Caki2 (cell line): ENCODE measurements around the gene NME7. TPM values are rescaled to one million over a fixed set of nuclear protein-coding genes. Genes with fewer than 3 reads are reported as not detected.
"Not testable (repeated sequence)": the region's sequence is repeated elsewhere in the genome, so short reads cannot be mapped to it uniquely, and the experiment has no call there.

ENCODE experiments used
- DNase-seq: peaks from one replicate; pipeline ENCODE4 v3.0.0-alpha.2; 2015; ENCODE audit warnings: low read depth
- in situ Hi-C: cut with HindIII; loops from 2 replicates; pipeline ENCODE4 v1.10.0; 2016; ENCODE audit warnings: low sequenced_read_pairs, low pct_unique_long_range_greater_than_20kb, mixed read lengths
- total RNA-seq: library from RNA; depleted of rRNA; stranded (reverse); fragments of >200 nt; shearing (Covaris generic); gene quantifications from 2 replicates; pipeline ENCODE4 v1.2.3, GENCODE V29; 2014; ENCODE audit warnings: low replicate concordance

The NME7 gene
- total RNA-seq, 1 experiment from 2014 or later, result 7.8 TPM

- DNase-seq, result no peak
- in situ Hi-C loops, result no loop called here
Measured at GRCh38 chr1:169347688-169348382, 19.8 kb downstream of the NME7 start.

GRCh38 chr1:169346036-169346589 is 21.5 kb downstream of the NME7 start:
- in situ Hi-C loops, result no loop called here
- DNase-seq, result no peak

DNA sequence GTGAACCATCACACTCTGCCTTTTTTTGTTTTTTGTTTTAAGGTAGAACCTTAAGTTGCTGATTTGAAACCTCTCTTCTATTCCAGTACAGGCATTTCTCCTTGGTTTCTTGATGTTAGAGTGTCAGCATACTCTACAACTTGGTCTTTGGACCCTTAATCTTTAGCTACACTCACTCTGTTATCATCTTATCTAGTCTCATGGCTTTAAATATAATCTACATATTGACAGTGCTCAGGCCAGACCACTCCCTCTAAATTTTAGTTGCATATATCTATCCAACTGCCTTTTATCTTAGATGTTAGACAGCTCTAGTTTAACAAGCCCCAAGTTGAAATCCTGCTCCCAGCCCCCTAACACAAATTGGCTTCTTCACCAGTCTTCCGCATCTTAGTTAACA is 22.1 kb downstream of the NME7 start:
- in situ Hi-C loops, result no loop called here

DNA sequence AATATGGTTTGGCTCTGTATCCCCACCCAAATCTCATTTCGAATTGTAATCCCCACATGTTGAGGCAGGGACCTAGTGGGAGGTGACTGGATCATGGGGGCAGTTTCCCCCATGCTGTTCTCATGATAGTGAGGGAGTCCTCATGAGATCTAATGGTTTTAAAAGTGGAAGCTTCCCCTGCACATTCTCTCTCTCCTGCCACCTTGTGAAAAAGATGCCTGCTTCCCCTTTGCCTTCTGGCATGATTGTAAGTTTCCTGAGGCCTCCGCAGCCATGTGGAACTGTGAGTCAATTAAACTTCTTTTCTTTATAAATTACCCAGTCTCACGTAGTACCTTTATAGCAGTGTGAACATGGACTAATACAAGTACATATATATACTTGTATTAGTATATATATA is 25.5 kb downstream of the NME7 start:
- in situ Hi-C loops, DNase-seq: not testable (repeated sequence)

More for the DNA sequence above, 22.1 kb downstream of the NME7 start:
- no peak for DNase-seq

DNA sequence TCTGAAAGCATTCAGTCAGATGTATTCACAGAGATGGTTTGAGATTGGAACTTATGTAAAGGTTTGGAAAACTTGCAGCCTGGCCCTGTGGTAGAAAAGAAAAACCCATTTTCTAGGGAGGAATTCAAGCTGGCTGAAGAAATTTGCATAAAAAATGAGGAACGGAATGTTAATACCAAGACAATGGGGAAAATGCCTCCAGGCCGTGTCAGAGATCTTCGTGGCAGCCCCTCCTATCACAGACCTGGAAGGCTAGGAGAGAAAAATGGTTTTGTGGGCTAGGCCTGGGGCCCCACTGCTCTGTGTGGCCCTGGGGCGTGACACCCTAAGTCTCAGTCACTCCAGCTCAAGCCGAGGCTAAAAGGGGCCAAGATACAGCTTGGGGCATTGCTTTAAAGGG is 26.7 kb downstream of the NME7 start:
- no peak for DNase-seq
- in situ Hi-C loops, result no loop called here

GRCh38 chr1:169339773-169340172 is 27.8 kb downstream of the NME7 start:
- in situ Hi-C loops, result no loop called here
- DNase-seq, result no peak

DNA sequence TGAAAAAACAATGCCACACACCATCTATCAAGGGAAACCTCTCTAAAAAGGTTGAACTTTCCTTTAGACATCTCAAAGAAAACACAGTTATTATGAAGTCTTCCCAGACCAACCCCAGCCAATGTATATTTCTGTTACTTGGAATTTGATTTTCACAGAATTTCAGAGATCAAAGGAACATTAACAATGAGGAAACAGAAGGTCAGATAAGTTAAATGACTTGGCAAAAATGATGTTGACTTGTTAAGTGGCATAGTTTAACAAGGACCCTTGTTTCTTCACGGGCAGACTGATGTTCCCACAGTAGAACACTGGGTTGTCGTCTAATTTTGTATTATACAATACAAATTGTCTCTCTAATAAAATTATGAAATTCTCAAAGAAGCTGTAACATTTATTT is 29.0 kb downstream of the NME7 start:
- no peak for DNase-seq
- in situ Hi-C loops, result no loop called here

GRCh38 chr1:169336947-169337715 is 30.5 kb downstream of the NME7 start:
- DNase-seq, in situ Hi-C loops: not testable (repeated sequence)

GRCh38 chr1:169334727-169335126 is 32.9 kb downstream of the NME7 start:
- in situ Hi-C loops, DNase-seq: not testable (repeated sequence)

- in situ Hi-C loops, result no loop called here
- no peak for DNase-seq
Measured at GRCh38 chr1:169330927-169331326, 36.7 kb downstream of the NME7 start.

- in situ Hi-C loops, result no loop called here
- DNase-seq, result no peak
Measured at GRCh38 chr1:169329383-169329782, 38.2 kb downstream of the NME7 start.

DNA sequence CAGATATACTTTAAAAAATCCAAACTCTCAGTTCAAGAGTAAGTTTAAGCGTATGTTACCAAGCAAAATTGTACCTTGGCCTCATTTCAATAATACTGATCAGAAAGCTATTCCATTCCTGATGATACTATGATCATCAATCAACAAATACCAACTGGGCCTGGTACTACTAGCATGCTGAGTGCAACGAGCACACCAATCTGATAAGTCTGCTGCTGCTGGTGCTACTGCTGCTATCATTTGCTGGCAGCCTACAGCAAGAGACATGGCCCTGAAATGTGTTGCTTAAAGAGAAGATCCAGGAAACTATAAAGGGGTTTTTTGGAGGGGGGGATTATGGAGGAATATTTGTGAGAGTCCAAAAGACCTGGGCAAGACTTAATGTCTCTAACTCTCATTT is 39.7 kb downstream of the NME7 start:
- in situ Hi-C loops, result no loop called here
- DNase-seq, result no peak

- DNase-seq, result peak; percentile 61
- in situ Hi-C loops, result no loop called here
Measured at GRCh38 chr1:169326956-169327268, 40.7 kb downstream of the NME7 start.

DNA sequence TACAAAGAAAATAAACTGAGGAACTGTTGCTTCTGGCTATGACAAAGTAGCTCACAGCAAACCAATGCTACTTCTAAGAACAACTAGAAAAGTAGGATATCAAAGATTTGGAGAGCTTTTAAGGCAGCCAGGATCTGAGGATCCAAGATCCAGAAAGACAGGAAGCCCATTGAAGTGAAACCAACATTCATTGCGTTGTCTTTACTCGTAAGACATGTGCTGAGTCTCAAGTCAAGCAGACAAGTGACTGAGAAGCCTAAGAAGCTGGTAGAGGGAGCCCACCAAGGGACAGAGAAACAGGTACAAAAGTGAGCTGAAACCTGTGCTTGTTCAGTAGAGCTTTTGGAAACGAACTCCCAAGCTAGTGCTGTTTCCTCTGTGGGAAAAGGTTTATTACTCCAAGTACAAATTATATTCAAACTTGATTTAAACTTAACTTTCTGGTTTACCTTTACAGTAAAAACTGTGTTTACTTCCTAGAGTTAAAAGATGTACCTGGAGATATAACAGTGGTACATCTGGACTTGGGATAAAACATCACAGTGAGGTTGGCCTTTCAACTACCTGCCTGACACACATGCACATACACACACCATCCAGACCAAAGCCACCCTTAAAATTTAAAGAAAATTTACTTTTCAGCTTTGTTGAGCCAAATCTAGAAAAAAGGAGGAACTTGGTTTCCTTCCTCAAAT is 41.2 kb downstream of the NME7 start:
- no peak for DNase-seq
- in situ Hi-C loops, result no loop called here

GRCh38 chr1:169325117-169325516 is 42.5 kb downstream of the NME7 start:
- DNase-seq, result no peak
- in situ Hi-C loops, result no loop called here

- in situ Hi-C loops, result no loop called here
- DNase-seq, result no peak
Measured at GRCh38 chr1:169322138-169322537, 45.5 kb downstream of the NME7 start.

GRCh38 chr1:169321539-169321938 is 46.1 kb downstream of the NME7 start:
- DNase-seq, result peak; percentile 9
- in situ Hi-C loops, result no loop called here

DNA sequence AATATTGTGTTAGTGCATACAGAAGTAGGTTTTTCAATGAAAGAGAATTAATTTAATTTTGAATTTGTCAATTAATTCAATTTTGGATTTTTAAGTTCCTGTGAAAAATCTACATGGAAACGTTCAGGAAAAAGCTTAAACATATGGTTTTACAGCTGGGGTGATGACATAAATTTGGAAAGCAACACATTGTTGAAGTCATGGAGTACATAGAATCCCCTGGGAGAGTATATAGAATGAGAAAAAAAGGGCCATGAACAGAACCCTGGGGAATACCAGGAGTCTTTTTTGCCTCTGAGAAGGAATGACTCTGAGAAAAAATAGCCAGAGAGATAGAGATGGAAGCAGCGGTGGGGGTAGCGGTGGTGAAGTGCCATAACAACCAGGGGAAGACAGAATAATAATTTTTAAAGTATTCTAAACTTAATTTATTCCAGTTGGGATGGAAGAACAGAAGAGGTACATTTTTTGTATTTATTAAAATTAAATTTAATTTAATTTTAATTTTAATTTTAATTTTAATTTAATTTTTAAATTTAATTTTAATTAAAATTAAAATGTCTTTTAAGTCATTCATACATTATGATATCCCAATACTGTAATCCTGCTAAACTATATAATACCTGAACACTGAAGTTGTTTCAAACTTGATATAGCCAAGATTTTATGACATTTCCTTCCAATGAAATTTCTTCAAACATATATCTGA is 48.9 kb downstream of the NME7 start:
- in situ Hi-C loops, result no loop called here
- DNase-seq, result no peak
